Uterus (tissue), 4 donors: Measurements from ENCODE around the gene CRNN. TPM values are rescaled to one million over a fixed set of nuclear protein-coding genes. Genes with fewer than 3 reads are reported as not detected.

Source experiments
- DNase-seq, 2 donors: peaks; one replicate each; pipeline ENCODE4 v3.0.0-alpha.2; 2019 to 2020
- H3K27ac ChIP-seq, 2 donors: fragments of 200-600 bp; sonication (generic); 1 replicate in 1 of 2; 2 replicates in 1 of 2; pipeline ENCODE4 v1.5.1; 2016 to 2018
- H3K27me3 ChIP-seq, 2 donors: fragments of 200-600 bp; sonication (generic); one replicate each; pipeline ENCODE4 v1.5.1; 2018 to 2019; ENCODE audit warnings: control low read depth in 1 of 2
- H3K36me3 ChIP-seq, 2 donors: fragments of 200-600 bp; sonication (generic); one replicate each; pipeline ENCODE4 v1.5.1; 2019; ENCODE audit warnings: control low read depth in 1 of 2
- H3K4me1 ChIP-seq, 2 donors: fragments of 200-600 bp; sonication (generic); one replicate each; pipeline ENCODE4 v1.5.1; 2018 to 2019; ENCODE audit warnings: control low read depth in 1 of 2
- H3K4me3 ChIP-seq, 2 donors: fragments of 200-600 bp; sonication (generic); 1 replicate in 1 of 2; 2 replicates in 1 of 2; pipeline ENCODE4 v1.5.1; 2018 to 2019; ENCODE audit warnings: mild to moderate bottlenecking in 1 of 2
- H3K9me3 ChIP-seq, 2 donors: fragments of 200-600 bp; sonication (generic); one replicate each; pipeline ENCODE4 v1.5.1; 2019; ENCODE audit warnings: control low read depth in 1 of 2
- POLR2A ChIP-seq, 2 donors: fragments of 450-650 bp; IDR thresholded peaks; one replicate each; pipeline ENCODE4 v1.6.1; 2016; ENCODE audit warnings: antibody characterized with exemption in 2 of 2, mild to moderate bottlenecking in 1 of 2, moderate library complexity in 1 of 2
- intact Hi-C: fragments of 100-400 bp; cut with DNase I; formaldehyde crosslinking; loops from one replicate; pipeline ENCODE4 v1.15.1; 2023; ENCODE audit warnings: low total_unique reads
- total RNA-seq, 4 donors: library from RNA; depleted of rRNA in 3 of 4; stranded (reverse); fragments of >200 nt in 3 of 4; gene quantifications; one replicate each; pipeline versions ENCODE4 v1.1.0 to v1.2.4, GENCODE V29; 2014 to 2023
- TF ChIP-seq, protein P1 (sequence below), 4 experiments: fragments of 200-600 bp in 2 of 4; fragments of 450-650 bp in 2 of 4; sonication (generic) in 2 of 4; IDR thresholded peaks; one replicate each; pipeline ENCODE4 v1.5.1; 2016 to 2019; ENCODE audit warnings: antibody characterized with exemption in 4 of 4, mild to moderate bottlenecking in 2 of 4, moderate library complexity in 1 of 4
- donor health status: DM: yes; HTN: yes; CAD: no.

The CRNN gene
- total RNA-seq, 4 donors from 2014 or later, result 0.28 TPM; not detected in 3

DNA sequence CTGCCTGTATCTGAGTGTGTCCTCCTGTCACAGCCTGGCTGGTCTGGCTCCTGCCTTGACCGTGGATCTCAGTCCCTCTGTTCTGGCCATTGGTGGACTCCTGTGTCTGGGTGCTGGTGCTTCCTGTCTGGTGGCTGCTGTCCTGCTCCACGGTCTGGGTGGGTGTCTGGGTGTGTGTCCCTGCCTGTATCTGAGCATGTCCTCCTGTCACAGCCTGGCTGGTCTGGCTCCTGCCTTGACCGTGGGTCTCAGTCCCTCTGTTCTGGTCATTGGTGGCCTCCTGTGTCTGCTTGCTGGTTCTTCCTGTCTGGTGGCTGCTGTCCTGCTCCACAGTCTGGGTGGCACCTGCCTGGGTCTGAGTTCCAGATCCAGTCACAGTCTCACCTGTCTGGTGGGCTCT lies 4.0 kb downstream of the CRNN start:
- Histone ChIP-seq H3K9me3 (no peaks in the 10 kb centered on the region), H3K36me3 (no peaks in the 10 kb centered on the region), H3K4me1 (no peaks in the 10 kb centered on the region), H3K27ac (no peak overlapping the region), H3K4me3 (no peak overlapping the region), H3K27me3 (no peaks in the 10 kb centered on the region)
- DNase-seq, result no peak
- intact Hi-C loops, result no loop called here
- TF ChIP-seq, protein P1, sequence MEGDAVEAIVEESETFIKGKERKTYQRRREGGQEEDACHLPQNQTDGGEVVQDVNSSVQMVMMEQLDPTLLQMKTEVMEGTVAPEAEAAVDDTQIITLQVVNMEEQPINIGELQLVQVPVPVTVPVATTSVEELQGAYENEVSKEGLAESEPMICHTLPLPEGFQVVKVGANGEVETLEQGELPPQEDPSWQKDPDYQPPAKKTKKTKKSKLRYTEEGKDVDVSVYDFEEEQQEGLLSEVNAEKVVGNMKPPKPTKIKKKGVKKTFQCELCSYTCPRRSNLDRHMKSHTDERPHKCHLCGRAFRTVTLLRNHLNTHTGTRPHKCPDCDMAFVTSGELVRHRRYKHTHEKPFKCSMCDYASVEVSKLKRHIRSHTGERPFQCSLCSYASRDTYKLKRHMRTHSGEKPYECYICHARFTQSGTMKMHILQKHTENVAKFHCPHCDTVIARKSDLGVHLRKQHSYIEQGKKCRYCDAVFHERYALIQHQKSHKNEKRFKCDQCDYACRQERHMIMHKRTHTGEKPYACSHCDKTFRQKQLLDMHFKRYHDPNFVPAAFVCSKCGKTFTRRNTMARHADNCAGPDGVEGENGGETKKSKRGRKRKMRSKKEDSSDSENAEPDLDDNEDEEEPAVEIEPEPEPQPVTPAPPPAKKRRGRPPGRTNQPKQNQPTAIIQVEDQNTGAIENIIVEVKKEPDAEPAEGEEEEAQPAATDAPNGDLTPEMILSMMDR (IDR thresholded peaks at IDR 0.05), result no peak
- no peak for TF ChIP-seq POLR2A (IDR thresholded peaks at IDR 0.05)

GRCh38 chr1:152408664-152409063 lies 5.4 kb downstream of the CRNN start:
- TF ChIP-seq, protein P1 (IDR thresholded peaks at IDR 0.05), result no peak
- no peak for TF ChIP-seq POLR2A (IDR thresholded peaks at IDR 0.05)
- H3K9me3 ChIP-seq, result no peaks in the 10 kb centered on the region
- H3K36me3 ChIP-seq, result no peaks in the 10 kb centered on the region
- no peak overlapping the region for H3K27ac ChIP-seq
- H3K4me3 ChIP-seq, result no peak overlapping the region
- DNase-seq, result no peak
- intact Hi-C loops, result no loop called here
- H3K4me1 ChIP-seq, result no peaks in the 10 kb centered on the region
- H3K27me3 ChIP-seq, result no peaks in the 10 kb centered on the region

GRCh38 chr1:152398812-152399698 lies 15.0 kb downstream of the CRNN start:
- no peaks in the 10 kb centered on the region for H3K9me3 ChIP-seq
- no peaks in the 10 kb centered on the region for H3K36me3 ChIP-seq
- no peak overlapping the region for H3K27ac ChIP-seq
- H3K4me3 ChIP-seq, result no peak overlapping the region
- TF ChIP-seq, protein P1 (IDR thresholded peaks at IDR 0.05), result no peak
- H3K4me1 ChIP-seq, result no peaks in the 10 kb centered on the region
- DNase-seq, result no peak
- intact Hi-C loops, result no loop called here
- H3K27me3 ChIP-seq, result no peaks in the 10 kb centered on the region

- Histone ChIP-seq H3K27ac (no peak overlapping the region), H3K36me3 (no peaks in the 10 kb centered on the region), H3K9me3 (no peaks in the 10 kb centered on the region), H3K27me3 (no peaks in the 10 kb centered on the region), H3K4me1 (no peaks in the 10 kb centered on the region), H3K4me3 (no peak overlapping the region)
- TF ChIP-seq, protein P1 (IDR thresholded peaks at IDR 0.05), result no peak
- TF ChIP-seq POLR2A (IDR thresholded peaks at IDR 0.05), result no peak
- intact Hi-C loops, result no loop called here
- no peak for DNase-seq
Measured at GRCh38 chr1:152397474-152397873, 16.6 kb downstream of the CRNN start.

DNA sequence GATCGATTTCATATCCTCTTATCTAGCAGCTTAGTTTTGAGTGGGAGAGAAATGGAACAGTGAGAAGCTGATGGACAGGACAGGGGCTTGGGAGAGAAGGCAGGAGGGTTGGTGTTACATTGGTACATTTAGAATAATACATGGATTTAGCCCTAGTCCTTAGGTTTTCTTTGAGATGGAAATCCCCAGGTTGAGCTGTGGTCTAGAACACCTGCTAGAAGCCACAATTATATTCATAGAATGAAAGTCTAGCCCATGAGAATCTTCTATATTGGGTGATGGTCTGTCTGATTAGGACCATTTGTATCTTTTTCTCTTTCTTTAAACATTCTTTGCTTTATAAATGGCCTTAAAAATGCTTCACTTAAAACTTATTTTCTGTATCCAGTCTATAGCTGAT lies 19.9 kb downstream of the CRNN start:
- H3K27me3 ChIP-seq, result no peaks in the 10 kb centered on the region
- no peak overlapping the region for H3K4me3 ChIP-seq
- no peaks in the 10 kb centered on the region for H3K4me1 ChIP-seq
- intact Hi-C loops, result no loop called here
- no peaks in the 10 kb centered on the region for H3K9me3 ChIP-seq
- TF ChIP-seq POLR2A (IDR thresholded peaks at IDR 0.05), result no peak
- TF ChIP-seq, protein P1 (IDR thresholded peaks at IDR 0.05), result no peak
- H3K36me3 ChIP-seq, result no peaks in the 10 kb centered on the region
- DNase-seq, result no peak
- no peak overlapping the region for H3K27ac ChIP-seq
